ENCODE measurements around the gene CARD18. TPM values are rescaled to one million over a fixed set of nuclear protein-coding genes. Genes with fewer than 3 reads are reported as not detected.
A peak's percentile ranks its signal among the peaks of the same experiment; 100 is the strongest.

Gene CARD18
- total RNA-seq, 6 experiments from 2014 or later: not detected

- no peaks in the 10 kb centered on the region for H3K4me1 ChIP-seq
- H3K27ac ChIP-seq: no peak overlapping the region
- H3K27me3 ChIP-seq: no peaks in the 10 kb centered on the region
- intact Hi-C loops (cut with DNase I): no loop called here
- H3K9me3 ChIP-seq: no peaks in the 10 kb centered on the region
- TF ChIP-seq, protein P1, sequence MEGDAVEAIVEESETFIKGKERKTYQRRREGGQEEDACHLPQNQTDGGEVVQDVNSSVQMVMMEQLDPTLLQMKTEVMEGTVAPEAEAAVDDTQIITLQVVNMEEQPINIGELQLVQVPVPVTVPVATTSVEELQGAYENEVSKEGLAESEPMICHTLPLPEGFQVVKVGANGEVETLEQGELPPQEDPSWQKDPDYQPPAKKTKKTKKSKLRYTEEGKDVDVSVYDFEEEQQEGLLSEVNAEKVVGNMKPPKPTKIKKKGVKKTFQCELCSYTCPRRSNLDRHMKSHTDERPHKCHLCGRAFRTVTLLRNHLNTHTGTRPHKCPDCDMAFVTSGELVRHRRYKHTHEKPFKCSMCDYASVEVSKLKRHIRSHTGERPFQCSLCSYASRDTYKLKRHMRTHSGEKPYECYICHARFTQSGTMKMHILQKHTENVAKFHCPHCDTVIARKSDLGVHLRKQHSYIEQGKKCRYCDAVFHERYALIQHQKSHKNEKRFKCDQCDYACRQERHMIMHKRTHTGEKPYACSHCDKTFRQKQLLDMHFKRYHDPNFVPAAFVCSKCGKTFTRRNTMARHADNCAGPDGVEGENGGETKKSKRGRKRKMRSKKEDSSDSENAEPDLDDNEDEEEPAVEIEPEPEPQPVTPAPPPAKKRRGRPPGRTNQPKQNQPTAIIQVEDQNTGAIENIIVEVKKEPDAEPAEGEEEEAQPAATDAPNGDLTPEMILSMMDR (IDR thresholded peaks at IDR 0.05): no peak
- TF ChIP-seq POLR2A (IDR thresholded peaks at IDR 0.05): no peak
- WGBS (ENCODE audit: insufficient coverage, low coverage, low lambda C conversion rate, missing lambda C conversion rate): 42% methylated on average over 9 of the region's 9 CpGs
- H3K4me3 ChIP-seq: no peak overlapping the region
- DNase-seq (no peak), ATAC-seq (peak in 2 of 4 donors; percentile 16 to 55)
- no peaks in the 10 kb centered on the region for H3K36me3 ChIP-seq
These were observed 47.0 kb downstream of the CARD18 start for GRCh38 chr11:105092256-105093239.

Other genes with a start within 250 kb of the CARD18 start
- not detected for gene CASP12, start 241.3 kb downstream of the CARD18 start, total RNA-seq
- gene CASP4, start 171.2 kb downstream of the CARD18 start, total RNA-seq: 100 to 1,000 TPM in 3 of 6 experiments, 10 to 100 TPM in 3; 16.2 to 126 (median 74.8) TPM
- gene CASP5, start 116.6 kb downstream of the CARD18 start, total RNA-seq: under 1 TPM in 3 of 6 experiments, not detected in 3; 0.27 to 0.50 (median 0.35) TPM
- 10 to 100 TPM in 2 of 6 experiments, 1 to 10 TPM in 4; 3.7 to 19.2 (median 6.5) TPM for gene CASP1, start 104.6 kb downstream of the CARD18 start, total RNA-seq
- gene CARD16, start 94.4 kb downstream of the CARD18 start, total RNA-seq: 10 to 100 TPM in 2 of 6 experiments, 1 to 10 TPM in 4; 1.8 to 12.8 (median 7.1) TPM